PFSK-1 (cell line): Measurements from ENCODE around the gene NOCT.

Source experiments
- POLR2AphosphoS5 ChIP-seq: IDR thresholded peaks from 2 replicates; pipeline ENCODE4 v1.6.1; 2012; ENCODE audit warnings: low read depth, mild to moderate bottlenecking, control low read depth, low read length, moderate library complexity
- REST ChIP-seq, 2 experiments: IDR thresholded peaks; 2 replicates each; pipeline versions ENCODE4 v1.6.1 to v1.8.0; 2011 to 2012; ENCODE audit warnings: low read depth in 2 of 2, low read length in 2 of 2, control low read depth in 1 of 2, inconsistent platforms in 1 of 2, mild to moderate bottlenecking in 1 of 2, moderate library complexity in 1 of 2; ENCODE audit not compliant: insufficient read depth in 1 of 2
- SIN3A ChIP-seq: IDR thresholded peaks from 2 replicates; pipeline ENCODE4 v1.6.1; 2012; ENCODE audit warnings: mild to moderate bottlenecking, low read length, moderate library complexity, borderline replicate concordance; ENCODE audit not compliant: insufficient read depth
- TAF1 ChIP-seq: IDR thresholded peaks from 2 replicates; pipeline ENCODE4 v1.6.1; 2012; ENCODE audit warnings: low read length, control low read depth, borderline replicate concordance; ENCODE audit not compliant: insufficient read depth

- no peak for TF ChIP-seq TAF1
- TF ChIP-seq POLR2AphosphoS5: no peak
- TF ChIP-seq REST (IDR thresholded peaks at IDR 0.05; ENCODE audit: insufficient read depth in 1 of 2, low read depth in 2 of 2, low read length in 2 of 2): no peak
- no peak for TF ChIP-seq SIN3A
Observed at GRCh38 chr4:139044291-139044690, 28.7 kb downstream of the NOCT start.
